Thyroid gland (tissue), 4 donors: Measurements from ENCODE around the gene UBE4B.

ENCODE experiments used
- POLR2A ChIP-seq, 2 donors: fragments of 450-650 bp; IDR thresholded peaks; one replicate each; pipeline ENCODE4 v1.6.1; 2017; ENCODE audit warnings: antibody characterized with exemption in 2 of 2, mild to moderate bottlenecking in 2 of 2, moderate library complexity in 1 of 2
- TF ChIP-seq, protein P1 (sequence below), 6 experiments: fragments of 200-600 bp in 3 of 6; fragments of 450-650 bp in 3 of 6; sonication (generic) in 3 of 6; IDR thresholded peaks; one replicate each; pipeline ENCODE4 v1.5.1; 2016 to 2019; ENCODE audit warnings: antibody characterized with exemption in 6 of 6, mild to moderate bottlenecking in 2 of 6, inconsistent platforms in 1 of 6, moderate library complexity in 1 of 6

DNA sequence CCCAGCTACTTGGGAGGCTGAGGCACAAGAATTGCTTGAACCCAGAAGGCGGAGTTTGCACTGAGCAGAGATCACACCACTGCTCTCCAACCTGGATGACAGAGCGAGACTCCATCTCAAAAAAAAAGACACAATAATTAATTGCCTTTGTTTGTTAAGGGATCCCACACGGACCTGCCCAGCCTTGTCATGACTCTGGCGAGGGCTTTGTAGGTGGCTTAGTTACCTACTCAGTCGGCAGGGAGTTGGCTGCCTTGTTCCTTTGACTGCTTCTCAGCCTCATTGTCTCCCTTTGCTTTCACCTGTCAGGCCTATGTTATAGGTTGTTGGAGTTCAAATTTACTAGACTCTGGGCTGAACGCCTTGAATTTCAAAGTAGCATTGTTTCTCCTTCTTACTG lies 82.0 kb downstream of the UBE4B start:
- TF ChIP-seq, protein P1, sequence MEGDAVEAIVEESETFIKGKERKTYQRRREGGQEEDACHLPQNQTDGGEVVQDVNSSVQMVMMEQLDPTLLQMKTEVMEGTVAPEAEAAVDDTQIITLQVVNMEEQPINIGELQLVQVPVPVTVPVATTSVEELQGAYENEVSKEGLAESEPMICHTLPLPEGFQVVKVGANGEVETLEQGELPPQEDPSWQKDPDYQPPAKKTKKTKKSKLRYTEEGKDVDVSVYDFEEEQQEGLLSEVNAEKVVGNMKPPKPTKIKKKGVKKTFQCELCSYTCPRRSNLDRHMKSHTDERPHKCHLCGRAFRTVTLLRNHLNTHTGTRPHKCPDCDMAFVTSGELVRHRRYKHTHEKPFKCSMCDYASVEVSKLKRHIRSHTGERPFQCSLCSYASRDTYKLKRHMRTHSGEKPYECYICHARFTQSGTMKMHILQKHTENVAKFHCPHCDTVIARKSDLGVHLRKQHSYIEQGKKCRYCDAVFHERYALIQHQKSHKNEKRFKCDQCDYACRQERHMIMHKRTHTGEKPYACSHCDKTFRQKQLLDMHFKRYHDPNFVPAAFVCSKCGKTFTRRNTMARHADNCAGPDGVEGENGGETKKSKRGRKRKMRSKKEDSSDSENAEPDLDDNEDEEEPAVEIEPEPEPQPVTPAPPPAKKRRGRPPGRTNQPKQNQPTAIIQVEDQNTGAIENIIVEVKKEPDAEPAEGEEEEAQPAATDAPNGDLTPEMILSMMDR (IDR thresholded peaks at IDR 0.05), result no peak
- TF ChIP-seq POLR2A (IDR thresholded peaks at IDR 0.05), result no peak
